GM12878 (cell line): Measurements from ENCODE around the gene OSBPL10. TPM values are rescaled to one million over a fixed set of nuclear protein-coding genes. Genes with fewer than 3 reads are reported as not detected.

Experiments used
- ATAC-seq: fragments of 200-7000 bp; cut with Tn5 transposase; 3 replicates; pipeline ENCODE4 v1.9.1; 2020; ENCODE audit warnings: mild to moderate bottlenecking, moderate library complexity
- BruUV-seq: library from RNA; stranded (reverse); fragments of 400-500 nt; replicated peaks from 2 replicates; lab custom pipeline; 2021; lab: Mats Ljungman, UMichigan
- CTCF ChIA-PET: fragments of 300-600 bp; sonication (Branson Sonifier 250); formaldehyde crosslinking; extraction: SDS; loops from one replicate; lab custom pipeline; 2021; ENCODE audit warnings: inconsistent platforms; lab: Yijun Ruan, JAX
- POLR2A ChIA-PET: fragments of 350-600 bp; formaldehyde crosslinking; extraction: SDS; loops from one replicate; lab custom pipeline; 2021; ENCODE audit warnings: inconsistent platforms; lab: Charles Lee
- RAD21 ChIA-PET: fragments of 300-600 bp; sonication (Branson Sonifier 250); formaldehyde crosslinking; loops from one replicate; lab custom pipeline; 2023; ENCODE audit warnings: antibody characterized with exemption; ENCODE audit not compliant: unreplicated experiment; lab: Charles Lee
- SMC1A ChIA-PET: fragments of 300-600 bp; sonication (Branson Sonifier 250); formaldehyde crosslinking; loops from one replicate; lab custom pipeline; 2023; ENCODE audit not compliant: unreplicated experiment, uncharacterized antibody; lab: Charles Lee
- DNase-seq: peaks from one replicate; pipeline ENCODE4 v3.0.0-alpha.2; 2011; ENCODE audit warnings: low read depth, low spot score
- FAIRE-seq: peaks from 3 replicates; lab custom pipeline; 2011; peaks lifted over from hg19 to GRCh38; lab: Jason Lieb, UNC
- H2AFZ ChIP-seq: 2 replicates; pipeline ENCODE4 v1.6.0; 2011; ENCODE audit warnings: low read depth, low read length, control low read depth; ENCODE audit not compliant: control insufficient read depth
- H3K27ac ChIP-seq: 2 replicates; pipeline ENCODE4 v1.5.1; 2011; ENCODE audit warnings: control low read depth; ENCODE audit not compliant: control insufficient read depth, insufficient read depth
- H3K27me3 ChIP-seq, 2 experiments: replicated peaks in 1 of 2; 2 replicates each; pipeline versions ENCODE4 v1.6.0 to v1.6.1; 2011; ENCODE audit warnings: low read length in 1 of 2; ENCODE audit not compliant: control insufficient read depth in 2 of 2, insufficient read depth in 2 of 2
- H3K36me3 ChIP-seq, 2 experiments: 2 replicates each; pipeline ENCODE4 v1.5.1; 2011; ENCODE audit warnings: low read length in 1 of 2; ENCODE audit not compliant: control insufficient read depth in 2 of 2, insufficient read depth in 2 of 2
- H3K4me1 ChIP-seq: 2 replicates; pipeline ENCODE4 v1.6.1; 2011; ENCODE audit warnings: mild to moderate bottlenecking, low read length, moderate library complexity, mixed read lengths; ENCODE audit not compliant: control insufficient read depth, insufficient read depth
- H3K4me2 ChIP-seq: 2 replicates; pipeline ENCODE4 v1.6.0; 2011; ENCODE audit warnings: control low read depth; ENCODE audit not compliant: control insufficient read depth, insufficient read depth
- H3K4me3 ChIP-seq: fragments of 200-600 bp; sonication (generic); 2 replicates; pipeline ENCODE4 v1.5.1; 2016
- H3K79me2 ChIP-seq: 2 replicates; pipeline ENCODE4 v1.6.0; 2011; ENCODE audit warnings: low read length; ENCODE audit not compliant: control insufficient read depth, insufficient read depth
- H3K9ac ChIP-seq: 2 replicates; pipeline ENCODE4 v1.8.0; 2011; ENCODE audit warnings: low read length, control low read depth, mixed read lengths; ENCODE audit not compliant: control insufficient read depth, insufficient read depth
- H3K9me3 ChIP-seq: replicated peaks from 3 replicates; pipeline ENCODE4 v1.5.1; 2011; ENCODE audit warnings: mild to moderate bottlenecking, low read length; ENCODE audit not compliant: control insufficient read depth, insufficient read depth
- H4K20me1 ChIP-seq: 2 replicates; pipeline ENCODE4 v1.6.0; 2011; ENCODE audit not compliant: control insufficient read depth, insufficient read depth
- BCL11A ChIP-seq: IDR thresholded peaks from 2 replicates; pipeline ENCODE4 v1.6.1; 2011; ENCODE audit warnings: low read depth, low read length
- CBX5 ChIP-seq: sonication (generic); IDR thresholded peaks from 2 replicates; pipeline ENCODE4 v1.6.1; 2016; ENCODE audit warnings: low read depth, moderate library complexity, mild to moderate bottlenecking, inconsistent platforms
- GATAD2B ChIP-seq: fragments of 450-650 bp; conservative IDR thresholded peaks from 2 replicates; pipeline ENCODE4 v1.6.1; 2017; ENCODE audit warnings: low read depth, mild to moderate bottlenecking, moderate library complexity
- POLR2AphosphoS5 ChIP-seq: IDR thresholded peaks from 2 replicates; pipeline ENCODE4 v1.6.1; 2011; ENCODE audit warnings: mild to moderate bottlenecking, low read length, inconsistent platforms
- SMC3 ChIP-seq: IDR thresholded peaks from 2 replicates; pipeline ENCODE4 v1.6.1; 2011; ENCODE audit warnings: low read length, improper control_type of control experiment, borderline replicate concordance
- WGBS: methylation state at CpG from one replicate; pipeline ENCODE4 v1.1.6; 2016; ENCODE audit warnings: low lambda C conversion rate; ENCODE audit not compliant: insufficient replicate concordance, insufficient coverage; ENCODE audit errors: missing lambda C conversion rate; 5-methylcytosine and 5-hydroxymethylcytosine counted together
- in situ Hi-C: fragments of 300-500 bp; cut with MboI; formaldehyde crosslinking; loops from 9 replicates; pipeline ENCODE4 v1.14.3; 2018; ENCODE audit warnings: mixed read lengths
- intact Hi-C: fragments of 100-400 bp; cut with micrococcal nuclease; formaldehyde crosslinking; loops from one replicate; pipeline ENCODE4 v1.14.2; 2022; ENCODE audit not compliant: unreplicated experiment
- polyA plus RNA-seq, 11 experiments: library from polyadenylated mRNA; depleted of rRNA in 4 of 11; unstranded in 6 of 11; stranded (reverse) in 5 of 11; fragments of >200 nt; fragmentation: Nextera tagmentation in 4 of 11; fragmentation: Illumina TruSeq in 1 of 11; extraction: Ambion mirVana in 4 of 11; extraction: Trizol in 1 of 11; gene quantifications; 1 replicate in 1 of 11; 2 replicates in 10 of 11; pipeline versions ENCODE4 v1.2.1 to v1.2.3, GENCODE V29; 2011 to 2016; ENCODE audit warnings: inconsistent platforms in 2 of 11, missing spikeins in 2 of 11, low read depth in 1 of 11
- total RNA-seq, 4 experiments: library from RNA; depleted of rRNA in 3 of 4; stranded (reverse); fragments of >200 nt in 3 of 4; fragmentation: Illumina TruSeq in 1 of 4; extraction: Trizol in 1 of 4; gene quantifications; 2 replicates each; pipeline versions ENCODE4 v1.2.1 to v1.2.3, GENCODE V29; 2013 to 2021
- TF ChIP-seq, protein P1 (sequence below): IDR thresholded peaks from 2 replicates; pipeline ENCODE4 v1.6.1; 2012; ENCODE audit warnings: low read depth, low read length, improper control_type of control experiment
- TF ChIP-seq, protein P2 (sequence below): fragments of 450-650 bp; IDR thresholded peaks from 2 replicates; pipeline ENCODE4 v1.6.1; 2017; ENCODE audit warnings: borderline replicate concordance

Gene OSBPL10
- total and polyA plus RNA-seq, 10 of the 15 experiments (the other 5 are each of a cell fraction or from before 2014, with no cell fraction given), result 0.03 to 0.25 (median 0.09) TPM; not detected in 5

DNA sequence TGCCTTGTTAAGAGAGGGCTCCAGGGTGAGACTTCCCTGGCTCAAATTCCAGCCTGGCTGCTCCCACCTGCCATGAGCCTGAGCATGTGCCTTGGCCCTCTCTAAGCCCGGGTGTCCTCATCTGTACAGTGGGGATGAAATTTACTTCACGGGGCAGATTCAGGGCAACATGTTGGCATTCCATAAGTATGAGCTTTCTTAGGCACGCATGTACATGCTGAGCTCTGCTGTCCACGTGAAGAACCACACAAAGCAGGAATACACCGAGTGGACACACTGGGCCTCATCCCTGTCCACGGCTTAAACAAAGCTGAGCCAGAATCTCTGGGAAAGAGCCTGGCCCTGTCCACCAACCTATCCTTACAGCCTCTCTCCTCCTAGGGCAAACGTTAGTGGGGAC, 167.4 kb downstream of the OSBPL10 start:
- Histone ChIP-seq H3K36me3 (no peaks in the 10 kb centered on the region), H3K4me1 (no peaks in the 10 kb centered on the region), H3K79me2 (no peaks in the 10 kb centered on the region), H4K20me1 (no peaks in the 10 kb centered on the region), H2AFZ (no peak overlapping the region), H3K4me3 (no peak overlapping the region), H3K27me3 (no peaks in the 10 kb centered on the region), H3K27ac (no peak overlapping the region), H3K4me2 (no peak overlapping the region), H3K9ac (no peak overlapping the region), H3K9me3 (no peaks in the 10 kb centered on the region)
- ChIA-PET RAD21 (no interaction called here), SMC1A (interaction anchor here (1.0 to 1.2 kb wide), 2 partner anchors 9 to 153 kb away, joined by 3 read pairs; no protein-coding TSS in a partner anchor), CTCF (no interaction called here), POLR2A (no interaction called here)
- no TSS peak for BruUV-seq
- in situ Hi-C loops (no loop called here), intact Hi-C loops (no loop called here)
- FAIRE-seq (no peak), ATAC-seq (no peak), DNase-seq (no peak)
- TF ChIP-seq, protein P1, sequence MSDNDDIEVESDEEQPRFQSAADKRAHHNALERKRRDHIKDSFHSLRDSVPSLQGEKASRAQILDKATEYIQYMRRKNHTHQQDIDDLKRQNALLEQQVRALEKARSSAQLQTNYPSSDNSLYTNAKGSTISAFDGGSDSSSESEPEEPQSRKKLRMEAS, result no peak
- TF ChIP-seq CBX5 (no peak), POLR2AphosphoS5 (no peak), BCL11A (no peak), SMC3 (no peak), GATAD2B (no peak)
- TF ChIP-seq, protein P2, sequence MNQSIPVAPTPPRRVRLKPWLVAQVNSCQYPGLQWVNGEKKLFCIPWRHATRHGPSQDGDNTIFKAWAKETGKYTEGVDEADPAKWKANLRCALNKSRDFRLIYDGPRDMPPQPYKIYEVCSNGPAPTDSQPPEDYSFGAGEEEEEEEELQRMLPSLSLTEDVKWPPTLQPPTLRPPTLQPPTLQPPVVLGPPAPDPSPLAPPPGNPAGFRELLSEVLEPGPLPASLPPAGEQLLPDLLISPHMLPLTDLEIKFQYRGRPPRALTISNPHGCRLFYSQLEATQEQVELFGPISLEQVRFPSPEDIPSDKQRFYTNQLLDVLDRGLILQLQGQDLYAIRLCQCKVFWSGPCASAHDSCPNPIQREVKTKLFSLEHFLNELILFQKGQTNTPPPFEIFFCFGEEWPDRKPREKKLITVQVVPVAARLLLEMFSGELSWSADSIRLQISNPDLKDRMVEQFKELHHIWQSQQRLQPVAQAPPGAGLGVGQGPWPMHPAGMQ, result no peak
- 43% methylated on average over 7 of the region's 7 CpGs for WGBS
